ENCODE results near the gene MELTF. TPM values are rescaled to one million over a fixed set of nuclear protein-coding genes. Genes with fewer than 3 reads are reported as not detected.
A peak's percentile ranks its signal among the peaks of the same experiment; 100 is the strongest.

Gene MELTF
- total RNA-seq, 1 experiment from 2014 or later: 9.2 TPM

DNA sequence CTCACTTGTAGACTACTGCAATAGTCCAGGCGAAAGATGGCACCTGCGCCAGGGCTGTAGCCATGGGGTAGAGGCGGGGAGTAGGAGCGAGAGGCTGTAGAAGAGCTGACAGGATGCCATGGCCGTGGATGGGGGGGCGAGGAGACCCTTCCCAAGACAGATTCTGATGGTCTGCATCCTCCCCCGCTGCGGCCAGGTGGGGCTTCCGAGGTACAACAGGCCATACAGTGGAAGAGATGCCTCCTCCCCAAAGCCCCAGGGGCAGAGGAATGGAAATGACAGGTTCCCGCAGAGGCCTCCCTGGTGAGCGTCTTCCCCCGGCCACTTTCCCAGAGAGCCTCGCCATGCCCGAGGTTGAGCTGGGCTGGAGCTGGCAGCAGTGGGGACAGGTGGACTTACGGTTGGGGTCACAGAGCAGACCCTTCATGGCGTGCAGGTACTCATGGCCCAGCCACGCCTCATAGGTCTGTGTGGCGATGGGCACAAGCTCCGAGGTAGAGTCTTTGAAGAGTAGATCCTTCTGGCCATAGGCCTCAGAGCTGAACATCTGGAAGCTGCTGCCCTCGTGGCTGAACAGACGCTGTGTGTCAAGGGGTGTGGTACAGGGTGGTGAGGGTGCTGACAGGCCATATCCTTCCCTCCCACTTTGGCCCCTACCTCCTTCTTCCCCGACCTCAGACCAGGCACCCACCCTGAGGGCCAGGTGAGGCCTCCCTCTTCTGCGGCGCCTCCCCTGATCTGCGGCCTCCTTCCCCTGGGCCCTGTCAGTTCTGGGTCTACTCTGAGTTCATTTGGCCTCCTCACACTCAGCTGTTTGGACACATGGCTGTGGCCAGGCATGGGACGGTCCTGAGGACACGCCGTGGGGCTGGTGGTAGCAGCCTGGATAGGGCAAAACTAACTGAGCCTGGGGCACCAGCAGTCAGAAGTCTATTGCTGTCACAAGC is 13.6 kb downstream of the MELTF start:
- H3T11ph ChIP-seq (ENCODE audit: low read length): no peak overlapping the region
- H3K27ac Mint-ChIP-seq: no peak overlapping the region
- no peak overlapping the region for H4K8ac ChIP-seq (replicated peaks; ENCODE audit: insufficient read length, low read depth, low read length)
- no CpG with 5 or more reads among the region's 28 CpGs for WGBS (ENCODE audit: extremely low coverage, insufficient read length, low lambda C conversion rate)
- H3K27me3 Mint-ChIP-seq (ENCODE audit: low read depth): peaks cover 7% of the 10 kb centered on the region
- H3K4ac ChIP-seq (ENCODE audit: low read depth, low read length): no peak overlapping the region
- H3K14ac ChIP-seq (ENCODE audit: insufficient read depth, low read length): no peak overlapping the region
- no peak overlapping the region for H2BK120ac ChIP-seq (ENCODE audit: low read depth, low read length, poor library complexity, severe bottlenecking)
- peak; percentile 18 for DNase-seq
- no peak overlapping the region for H4K5ac ChIP-seq (ENCODE audit: insufficient read length, low read depth, low read length)
- H4K20me1 ChIP-seq (ENCODE audit: control insufficient read depth, insufficient read depth, insufficient read length): no peaks in the 10 kb centered on the region
- H3K27ac ChIP-seq (ENCODE audit: insufficient read length, low read depth, low read length): no peak overlapping the region
- H3K4me2 ChIP-seq (ENCODE audit: insufficient read depth, insufficient read length, low read length): no peak overlapping the region
- H3K4me3 Mint-ChIP-seq: no peak overlapping the region
- no peak overlapping the region for H3K18ac ChIP-seq (ENCODE audit: insufficient read length, low read depth, low read length)
- H3K36me3 Mint-ChIP-seq (ENCODE audit: insufficient read depth in 1 of 3, low read depth in 3 of 3): no peaks in the 10 kb centered on the region
- no peak overlapping the region for H2BK12ac ChIP-seq (ENCODE audit: insufficient read length, low read depth, low read length)
- no peak overlapping the region for H2AK5ac ChIP-seq (ENCODE audit: insufficient read length, low read length)
- no peak overlapping the region for H3K23ac ChIP-seq (ENCODE audit: insufficient read length, low read depth, low read length)
- no peak overlapping the region for H2AFZ ChIP-seq (ENCODE audit: low read length)
- TF ChIP-seq, protein P1, sequence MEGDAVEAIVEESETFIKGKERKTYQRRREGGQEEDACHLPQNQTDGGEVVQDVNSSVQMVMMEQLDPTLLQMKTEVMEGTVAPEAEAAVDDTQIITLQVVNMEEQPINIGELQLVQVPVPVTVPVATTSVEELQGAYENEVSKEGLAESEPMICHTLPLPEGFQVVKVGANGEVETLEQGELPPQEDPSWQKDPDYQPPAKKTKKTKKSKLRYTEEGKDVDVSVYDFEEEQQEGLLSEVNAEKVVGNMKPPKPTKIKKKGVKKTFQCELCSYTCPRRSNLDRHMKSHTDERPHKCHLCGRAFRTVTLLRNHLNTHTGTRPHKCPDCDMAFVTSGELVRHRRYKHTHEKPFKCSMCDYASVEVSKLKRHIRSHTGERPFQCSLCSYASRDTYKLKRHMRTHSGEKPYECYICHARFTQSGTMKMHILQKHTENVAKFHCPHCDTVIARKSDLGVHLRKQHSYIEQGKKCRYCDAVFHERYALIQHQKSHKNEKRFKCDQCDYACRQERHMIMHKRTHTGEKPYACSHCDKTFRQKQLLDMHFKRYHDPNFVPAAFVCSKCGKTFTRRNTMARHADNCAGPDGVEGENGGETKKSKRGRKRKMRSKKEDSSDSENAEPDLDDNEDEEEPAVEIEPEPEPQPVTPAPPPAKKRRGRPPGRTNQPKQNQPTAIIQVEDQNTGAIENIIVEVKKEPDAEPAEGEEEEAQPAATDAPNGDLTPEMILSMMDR (conservative IDR thresholded peaks at IDR 0.05): no peak
- H2BK5ac ChIP-seq (ENCODE audit: insufficient read length, low read length): no peak overlapping the region
- no peak overlapping the region for H3K9ac ChIP-seq (ENCODE audit: extremely low read depth, insufficient read length, low read length)
- no peaks in the 10 kb centered on the region for H3K9me3 ChIP-seq (ENCODE audit: control insufficient read depth, low read depth, low read length)
- no peaks in the 10 kb centered on the region for H3K79me2 ChIP-seq (ENCODE audit: insufficient read depth, low read length)
- H3K27me3 ChIP-seq (ENCODE audit: insufficient read depth, low read length): no peaks in the 10 kb centered on the region
- peaks cover 4% of the 10 kb centered on the region in 2 experiments for H3K4me1 Mint-ChIP-seq
- no peak overlapping the region for H3K56ac ChIP-seq (ENCODE audit: insufficient read length, low read depth, low read length)
- H3K79me1 ChIP-seq (ENCODE audit: insufficient read depth, low read depth, low read length, poor library complexity, severe bottlenecking): no peaks in the 10 kb centered on the region
- no peak overlapping the region for H4K91ac ChIP-seq (ENCODE audit: insufficient read length, low read depth, low read length)
- H3K9me3 Mint-ChIP-seq: no peaks in the 10 kb centered on the region
- H3K4me1 ChIP-seq (ENCODE audit: insufficient read depth, low read length): no peaks in the 10 kb centered on the region
- H3K23me2 ChIP-seq (ENCODE audit: insufficient read length, low read depth, low read length, poor library complexity, severe bottlenecking): no peaks in the 10 kb centered on the region
- H2BK20ac ChIP-seq (ENCODE audit: low read depth, low read length, poor library complexity, severe bottlenecking): no peak overlapping the region
- H2BK15ac ChIP-seq (ENCODE audit: low read depth, low read length): no peak overlapping the region

Data from H9 (cell line).